ENCODE data around the gene GFRA1. TPM values are rescaled to one million over a fixed set of nuclear protein-coding genes. Genes with fewer than 3 reads are reported as not detected.

The GFRA1 gene
- total and polyA plus RNA-seq, 2 of the 8 experiments (the other 6 are each of a cell fraction or from before 2014, with no cell fraction given), result 1.1 to 2.0 TPM

DNA sequence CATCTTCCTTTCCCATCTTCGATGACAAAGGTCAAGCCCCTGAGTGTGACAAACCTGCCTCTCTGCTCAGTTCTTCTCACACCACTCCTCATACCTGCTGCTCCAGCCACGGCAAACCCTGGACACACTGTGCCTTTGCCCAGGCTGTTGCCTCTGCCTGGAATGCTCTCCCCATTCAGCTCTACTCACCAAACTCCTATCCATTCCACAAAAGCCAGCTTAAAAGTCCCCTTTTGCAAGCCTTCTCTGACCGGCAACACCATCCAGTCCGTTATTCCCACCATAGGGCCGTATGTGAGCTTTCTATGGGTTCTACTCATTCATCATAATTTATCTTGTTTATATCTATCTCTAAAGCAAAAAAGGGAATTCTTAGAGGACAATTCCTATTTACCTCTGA lies 15.2 kb downstream of the GFRA1 start:
- ChIA-PET POLR2A (ENCODE audit: partially characterized antibody) (interaction anchor here (0.6 to 0.9 kb wide), 2 partner anchors 25 to 55 kb away, joined by 3 read pairs; no protein-coding TSS in a partner anchor), CTCF (ENCODE audit: partially characterized antibody) (interaction anchor here (0.6 kb wide), 1 partner anchor 643 kb away, joined by 3 read pairs; no protein-coding TSS in a partner anchor)
- Histone ChIP-seq H3K79me2 (ENCODE audit: control insufficient read depth in 1 of 2, insufficient read depth in 2 of 2, low read length in 2 of 2) (no peaks in the 10 kb centered on the region), H3K4ac (replicated peaks; ENCODE audit: insufficient read length, low read depth, low read length) (no peak overlapping the region), H2AFZ (ENCODE audit: low read length) (no peak overlapping the region), H3K18ac (ENCODE audit: extremely low read depth, low read length) (no peak overlapping the region), H3K14ac (ENCODE audit: insufficient read length) (no peak overlapping the region), H2BK15ac (ENCODE audit: low read length) (no peak overlapping the region), H3K79me1 (ENCODE audit: low read depth, low read length) (no peaks in the 10 kb centered on the region; the same call in 1 of the 2 replicates), H4K20me1 (replicated peaks in 1 of 2; ENCODE audit: control insufficient read depth in 1 of 2, insufficient read depth in 2 of 2, low read length in 2 of 2) (no peaks in the 10 kb centered on the region), H3K23me2 (ENCODE audit: low read depth, low read length) (no peaks in the 10 kb centered on the region), H3K9ac (replicated peaks in 1 of 4; ENCODE audit: extremely low read depth in 1 of 4, low read depth in 3 of 4, low read length in 3 of 4) (no peak overlapping the region), H3K27ac (ENCODE audit: low read depth, low read length) (no peak overlapping the region), H3K4me2 (ENCODE audit: insufficient read depth in 1 of 2, low read depth in 2 of 2, low read length in 2 of 2) (no peak overlapping the region), H4K8ac (ENCODE audit: extremely low read depth, insufficient read depth, low read length) (no peak overlapping the region), H2BK12ac (ENCODE audit: low read depth, low read length) (no peak overlapping the region), H4K91ac (replicated peaks; ENCODE audit: insufficient read length, low read length) (no peak overlapping the region), H2BK120ac (replicated peaks; ENCODE audit: low read depth, low read length) (no peak overlapping the region), H3K4me1 (replicated peaks in 1 of 4; ENCODE audit: control insufficient read depth in 3 of 4, insufficient read depth in 4 of 4, low read length in 3 of 4) (peaks cover 0 to 11% (median 0%) of the 10 kb centered on the region in 4 experiments; a peak in 3 of 7 replicates), H3K56ac (replicated peaks; ENCODE audit: insufficient read length, low read depth, low read length) (no peak overlapping the region), H2BK20ac (ENCODE audit: low read length) (no peak overlapping the region), H4K5ac (ENCODE audit: insufficient read length, low read depth, low read length) (no peak overlapping the region), H2BK5ac (ENCODE audit: low read depth, low read length) (no peak overlapping the region), H3K36me3 (ENCODE audit: control insufficient read depth in 2 of 4, insufficient read depth in 4 of 4, low read length in 3 of 4) (no peaks in the 10 kb centered on the region), H3K9me3 (ENCODE audit: insufficient read depth in 2 of 2, low read depth in 1 of 2, low read length in 1 of 2) (no peaks in the 10 kb centered on the region), H2AK5ac (ENCODE audit: low read depth, low read length) (no peak overlapping the region), H3K4me3 (ENCODE audit: extremely low read depth in 1 of 4, insufficient read depth in 2 of 4, low read depth in 3 of 4, low read length in 4 of 4) (no peak overlapping the region), H3K27me3 (replicated peaks in 1 of 4; ENCODE audit: control insufficient read depth in 3 of 4, extremely low read depth in 1 of 4, insufficient read depth in 3 of 4, low read length in 3 of 4) (no peaks in the 10 kb centered on the region), H3K23ac (ENCODE audit: insufficient read length) (no peak overlapping the region)
- FAIRE-seq, result no peak
- TF ChIP-seq EP300 (IDR thresholded peaks at IDR 0.05; ENCODE audit: borderline replicate concordance in 1 of 2, low read depth in 2 of 2, low read length in 2 of 2), result no peak
- DNase-seq (ENCODE audit: low read depth in 1 of 2, low spot score in 2 of 2), result no peak
- 96% methylated on average over 5 of the region's 5 CpGs; no CpG with 5 or more reads in 1 of the 2 experiments for WGBS, 2 experiments (ENCODE audit: extremely low coverage in 1 of 2, insufficient coverage in 1 of 2, insufficient read length in 1 of 2, insufficient replicate concordance in 2 of 2, low coverage in 1 of 2, low lambda C conversion rate in 2 of 2, missing lambda C conversion rate in 1 of 2)
